GM18511 (cell line): ENCODE measurements around the gene S100A14.
"Not testable (repeated sequence)": the region's sequence is repeated elsewhere in the genome, so short reads cannot be mapped to it uniquely, and the experiment has no call there.

ENCODE experiments used
- ATAC-seq: cut with Tn5 transposase; IDR thresholded peaks from one replicate; pipeline ENCODE4 v1.9.1; 2021; ENCODE audit warnings: mild to moderate bottlenecking, moderate library complexity; ENCODE audit not compliant: unreplicated experiment

The S100A14 gene

GRCh38 chr1:153588482-153588881 is 27.6 kb downstream of the S100A14 start:
- ATAC-seq, result no peak

- not testable (repeated sequence) for ATAC-seq
Measured at GRCh38 chr1:153588033-153588432, 28.1 kb downstream of the S100A14 start.

DNA sequence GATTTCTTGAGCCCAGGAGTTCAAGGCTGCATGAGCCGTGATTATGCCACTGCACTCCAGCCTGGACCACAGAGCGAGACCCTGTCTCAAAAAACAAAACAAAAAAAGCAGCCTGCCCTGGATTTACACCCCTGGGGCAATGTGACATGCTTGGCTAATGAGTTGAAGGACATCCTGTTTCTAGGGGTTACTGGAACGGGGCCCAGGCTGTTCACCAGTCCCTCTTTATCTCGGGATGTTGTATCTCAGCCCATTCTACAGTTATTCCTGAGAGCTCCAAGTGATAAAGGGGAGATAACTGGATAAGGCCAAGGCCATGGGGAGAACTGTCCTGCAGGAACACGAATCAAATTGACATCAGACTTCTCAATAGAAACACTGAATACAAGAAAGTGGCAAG is 28.8 kb downstream of the S100A14 start:
- no peak for ATAC-seq

DNA sequence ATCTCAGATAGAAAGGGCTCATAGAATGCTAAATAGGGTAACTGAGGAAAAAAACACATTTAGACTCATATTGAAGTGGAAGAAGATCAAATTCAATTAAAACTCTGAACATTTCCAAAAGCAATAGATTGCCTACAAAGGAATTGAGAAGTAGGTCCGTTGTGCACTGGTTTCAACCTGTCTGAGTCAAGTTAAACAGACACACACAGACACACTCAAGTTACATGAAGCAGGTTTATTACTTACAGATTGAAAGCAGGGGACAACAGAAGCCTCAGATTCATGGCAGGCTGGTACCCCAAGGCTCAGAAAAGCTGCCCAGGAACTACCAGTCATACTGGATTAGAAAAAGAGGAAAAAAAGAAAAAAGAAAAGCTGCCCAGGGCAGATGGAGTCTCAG is 29.8 kb downstream of the S100A14 start:
- no peak for ATAC-seq

DNA sequence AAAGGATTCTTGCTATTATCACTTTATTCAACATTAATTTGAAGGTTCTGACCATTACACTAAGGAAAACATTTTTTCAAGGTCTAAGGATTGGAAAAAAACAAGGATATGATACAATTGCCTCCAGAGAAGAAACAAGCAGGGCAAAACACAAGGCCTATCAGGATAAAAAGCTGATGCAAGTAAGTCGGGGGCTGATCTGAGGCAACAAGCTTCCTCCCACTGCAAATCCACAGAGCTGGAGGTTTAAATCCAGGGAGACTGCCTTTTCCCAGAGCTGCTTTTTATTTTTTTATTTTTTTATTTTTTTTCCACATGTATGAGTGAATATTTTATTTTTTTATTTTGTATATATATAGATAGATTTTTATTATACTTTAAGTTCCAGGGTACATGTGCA is 31.1 kb downstream of the S100A14 start:
- no peak for ATAC-seq

GRCh38 chr1:153583976-153584375 is 32.1 kb downstream of the S100A14 start:
- no peak for ATAC-seq

DNA sequence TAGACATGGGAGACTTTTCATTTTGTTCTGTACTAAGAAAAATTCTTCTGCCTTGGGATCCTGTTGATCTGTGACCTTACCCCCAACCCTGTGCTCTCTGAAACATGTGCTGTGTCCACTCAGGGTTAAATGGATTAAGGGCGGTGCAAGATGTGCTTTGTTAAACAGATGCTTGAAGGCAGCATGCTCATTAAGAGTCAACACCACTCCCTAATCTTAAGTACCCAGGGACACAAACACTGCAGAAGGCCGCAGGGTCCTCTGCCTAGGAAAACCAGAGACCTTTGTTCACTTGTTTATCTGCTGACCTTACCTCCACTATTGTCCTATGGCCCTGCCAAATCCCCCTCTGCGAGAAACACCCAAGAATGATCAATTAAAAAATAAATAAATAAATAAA is 32.6 kb downstream of the S100A14 start:
- ATAC-seq, result not testable (repeated sequence)

DNA sequence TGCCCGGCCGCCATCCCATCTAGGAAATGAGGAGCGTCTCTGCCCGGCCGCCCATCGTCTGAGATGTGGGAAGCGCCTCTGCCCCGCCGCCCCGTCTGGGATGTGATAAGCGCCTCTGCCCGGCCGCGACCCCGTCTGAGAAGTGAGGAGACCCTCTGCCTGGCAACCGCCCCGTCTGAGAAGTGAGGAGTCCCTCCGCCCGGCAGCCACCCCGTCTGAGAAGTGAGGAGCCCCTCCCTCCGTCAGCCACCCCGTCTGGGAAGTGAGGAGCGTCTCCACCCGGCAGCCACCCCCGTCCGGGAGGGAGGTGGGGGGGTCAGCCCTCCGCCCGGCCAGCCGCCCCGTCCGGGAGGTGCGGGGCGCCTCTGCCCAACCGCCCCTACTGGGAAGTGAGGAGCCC is 33.3 kb downstream of the S100A14 start:
- not testable (repeated sequence) for ATAC-seq

DNA sequence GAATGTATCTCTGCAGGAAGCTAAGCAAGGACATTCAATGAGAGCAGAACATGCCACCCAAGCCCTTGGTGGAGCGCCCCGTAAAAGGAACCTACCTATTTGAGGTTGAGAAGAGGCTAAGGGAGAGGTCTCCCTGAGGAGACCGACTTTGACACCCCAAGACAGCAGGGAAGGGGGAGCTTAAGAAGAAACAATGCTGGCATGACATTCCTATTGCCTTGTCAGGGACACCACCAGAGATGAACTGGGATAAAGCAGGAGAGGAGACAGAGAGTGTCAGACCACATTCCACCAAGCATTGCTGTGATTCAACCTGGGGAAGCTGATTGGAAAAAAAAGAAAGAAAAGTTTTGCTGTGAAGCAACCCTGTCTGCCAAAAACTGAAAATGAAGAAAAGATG is 37.2 kb downstream of the S100A14 start:
- ATAC-seq, result no peak

DNA sequence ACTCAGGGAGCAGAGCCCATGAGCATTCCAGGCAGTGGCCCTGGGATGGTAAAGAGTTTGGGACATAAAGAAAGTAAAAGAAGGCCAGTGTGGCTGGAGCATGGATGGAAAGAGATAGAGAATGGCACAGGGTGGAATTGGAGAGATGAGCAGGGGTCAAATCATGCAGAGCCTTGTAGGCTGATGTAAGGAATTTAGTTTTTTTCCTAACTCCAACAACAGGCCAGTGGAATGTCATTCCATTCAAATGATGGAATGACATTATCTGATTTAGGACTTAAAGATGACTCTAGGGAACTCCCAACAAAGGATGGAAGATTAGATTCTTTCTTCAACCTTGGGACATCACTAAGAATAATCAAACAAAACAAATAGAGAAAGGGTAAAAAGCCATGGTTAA is 37.6 kb downstream of the S100A14 start:
- no peak for ATAC-seq

DNA sequence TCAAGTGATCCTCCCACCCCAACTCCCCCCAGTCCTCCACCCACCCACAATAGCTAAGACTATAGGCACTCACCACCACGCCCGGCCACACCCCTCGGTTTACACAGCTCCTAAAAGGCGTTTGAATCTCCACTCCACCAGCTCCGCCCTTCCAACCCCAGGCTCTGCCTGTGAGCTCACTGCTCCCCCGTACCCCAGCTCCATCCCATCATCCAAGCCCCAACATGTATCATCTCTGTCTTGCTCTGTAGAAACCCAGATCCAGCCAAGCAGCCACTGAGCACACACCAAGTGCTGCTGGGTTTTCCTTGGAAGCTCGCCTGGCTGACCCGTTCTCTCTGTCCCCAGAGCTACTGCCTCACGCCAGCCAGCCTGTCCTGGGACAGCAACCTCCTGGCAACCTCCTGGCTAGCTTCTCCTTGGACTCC is 38.5 kb downstream of the S100A14 start:
- ATAC-seq, result no peak

GRCh38 chr1:153577138-153577537 is 39.0 kb downstream of the S100A14 start:
- no peak for ATAC-seq

DNA sequence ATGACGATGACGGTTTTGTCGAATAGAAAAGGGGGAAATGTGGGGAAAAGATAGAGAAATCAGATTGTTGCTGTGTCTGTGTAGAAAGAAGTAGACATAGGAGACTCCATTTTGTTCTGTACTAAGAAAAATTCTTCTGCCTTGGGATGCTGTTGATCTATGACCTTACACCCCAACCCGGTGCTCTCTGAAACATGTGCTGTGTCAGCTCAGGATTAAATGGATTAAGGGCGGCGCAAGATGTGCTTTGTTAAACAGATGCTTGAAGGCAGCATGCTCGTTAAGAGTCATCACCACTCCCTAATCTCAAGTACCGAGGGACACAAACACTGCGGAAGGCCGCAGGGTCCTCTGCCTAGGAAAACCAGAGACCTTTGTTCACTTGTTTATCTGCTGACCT is 40.6 kb downstream of the S100A14 start:
- ATAC-seq, result not testable (repeated sequence)

DNA sequence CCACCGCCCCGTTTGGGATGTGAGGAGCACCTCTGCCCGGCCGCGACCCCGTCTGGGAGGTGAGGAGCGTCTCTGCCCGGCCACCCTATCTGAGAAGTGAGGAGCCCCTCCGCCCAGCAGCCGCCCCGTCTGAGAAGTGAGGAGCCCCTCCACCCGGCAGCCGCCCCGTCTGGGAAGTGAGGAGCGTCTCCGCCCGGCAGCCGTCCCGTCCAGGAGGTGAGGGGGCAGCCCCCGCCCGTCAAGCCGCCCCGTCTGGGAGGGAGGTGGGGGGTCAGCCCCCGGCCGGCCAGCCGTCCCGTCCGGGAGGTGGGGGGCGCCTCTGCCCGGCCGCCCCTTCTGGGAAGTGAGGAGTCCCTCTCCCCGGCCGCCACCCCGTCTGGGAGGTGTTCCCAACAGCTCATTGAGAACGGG is 41.0 kb downstream of the S100A14 start:
- not testable (repeated sequence) for ATAC-seq

DNA sequence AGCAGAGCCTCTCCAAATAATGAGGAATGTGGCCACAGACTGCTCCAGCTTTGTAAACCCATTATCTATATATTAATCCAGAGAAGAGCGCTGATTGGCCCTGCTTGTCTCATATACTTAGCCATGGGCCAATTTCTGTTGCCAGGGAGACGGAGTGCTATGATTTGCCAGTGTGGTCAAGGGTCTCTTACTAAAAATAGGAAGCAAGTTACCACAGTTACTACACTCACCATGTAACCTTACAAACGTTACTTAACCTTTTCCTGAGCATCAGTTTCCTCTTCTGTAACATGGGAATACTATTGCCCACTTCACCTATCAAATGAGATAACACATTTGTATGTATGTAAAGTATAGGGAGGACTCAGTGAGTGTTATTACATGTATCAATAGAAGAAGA is 42.8 kb downstream of the S100A14 start:
- ATAC-seq, result no peak

DNA sequence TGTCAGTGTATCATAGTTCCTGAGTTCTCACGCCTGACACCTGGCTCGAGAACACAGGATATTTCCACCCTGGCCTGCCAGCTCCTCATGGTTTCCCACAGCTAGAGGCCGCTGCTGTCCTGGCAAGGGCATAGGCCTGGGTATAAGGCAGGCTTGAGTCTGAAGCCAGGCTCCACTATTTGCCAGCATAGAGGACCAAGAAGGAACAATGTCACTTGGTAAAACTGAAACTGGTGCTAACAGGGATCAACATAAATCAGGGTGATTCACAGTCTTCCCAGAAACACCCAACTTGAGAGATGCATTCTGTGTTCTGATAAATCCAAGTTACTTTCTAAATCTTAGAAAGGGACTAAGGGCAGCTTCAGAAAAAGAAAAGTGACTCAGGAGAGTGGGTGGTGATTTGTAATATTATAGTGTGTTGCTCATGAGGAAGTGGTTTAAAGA is 43.5 kb downstream of the S100A14 start:
- ATAC-seq, result peak; percentile 80

DNA sequence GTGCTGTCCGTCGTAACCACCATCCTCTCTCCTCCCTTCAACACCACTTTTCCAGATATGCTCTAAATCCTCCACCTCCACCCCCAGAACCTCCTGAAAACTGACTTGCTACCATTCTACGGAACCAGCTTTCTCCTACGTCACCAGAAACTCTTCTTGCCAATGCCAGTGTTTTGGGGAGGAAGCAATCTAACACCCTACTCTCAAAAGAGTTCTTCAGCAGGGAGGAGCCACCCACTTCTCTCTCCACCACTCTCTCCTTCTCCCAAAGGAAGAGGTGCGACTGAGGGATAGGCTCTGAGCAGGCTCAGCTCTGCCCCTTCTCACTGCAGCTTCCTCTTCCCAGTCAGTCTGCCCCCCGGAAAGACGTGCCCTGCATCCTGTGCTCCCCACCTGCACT is 44.4 kb downstream of the S100A14 start:
- no peak for ATAC-seq

- ATAC-seq, result no peak
Measured at GRCh38 chr1:153570874-153571273, 45.3 kb downstream of the S100A14 start.

- no peak for ATAC-seq
Measured at GRCh38 chr1:153569465-153569864, 46.7 kb downstream of the S100A14 start.

DNA sequence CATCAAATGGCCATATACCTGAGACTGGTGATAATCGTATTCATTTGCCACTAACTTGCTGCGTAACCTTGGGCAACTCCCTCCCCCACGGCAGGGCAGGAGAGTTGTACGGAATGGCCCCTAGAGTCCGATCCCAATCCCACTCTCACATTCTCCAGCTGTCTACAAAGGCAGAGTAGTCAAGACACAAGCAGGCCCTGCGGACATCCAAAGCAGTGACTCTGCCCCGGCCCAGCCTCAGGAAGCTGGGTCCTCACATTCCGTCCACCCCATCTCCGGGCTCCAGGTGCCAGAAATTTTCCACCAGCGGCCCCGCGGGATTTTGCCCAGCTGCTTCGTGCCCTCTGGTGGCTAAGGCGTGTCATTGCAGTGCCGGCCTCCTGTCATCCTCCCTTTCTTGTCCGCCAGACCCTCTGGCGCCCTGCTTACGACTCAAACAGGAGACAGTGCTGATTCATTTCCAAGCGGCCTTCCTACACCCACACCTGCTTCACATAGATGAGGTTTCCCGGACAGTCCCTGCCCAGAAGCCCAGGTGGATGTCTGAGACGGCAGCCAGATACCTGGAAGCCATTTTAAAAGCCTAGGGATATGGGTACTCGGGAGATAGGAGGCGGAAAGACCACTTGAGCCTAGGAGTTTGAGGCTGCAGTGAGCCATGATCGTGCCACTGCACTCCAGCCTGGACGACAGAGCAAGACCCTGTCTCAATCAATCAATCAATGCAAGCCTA is 47.6 kb downstream of the S100A14 start:
- no peak for ATAC-seq

GRCh38 chr1:153567621-153568366 is 48.3 kb downstream of the S100A14 start:
- no peak for ATAC-seq
